ENCODE data around the gene CTPS2.

Gene CTPS2

DNA sequence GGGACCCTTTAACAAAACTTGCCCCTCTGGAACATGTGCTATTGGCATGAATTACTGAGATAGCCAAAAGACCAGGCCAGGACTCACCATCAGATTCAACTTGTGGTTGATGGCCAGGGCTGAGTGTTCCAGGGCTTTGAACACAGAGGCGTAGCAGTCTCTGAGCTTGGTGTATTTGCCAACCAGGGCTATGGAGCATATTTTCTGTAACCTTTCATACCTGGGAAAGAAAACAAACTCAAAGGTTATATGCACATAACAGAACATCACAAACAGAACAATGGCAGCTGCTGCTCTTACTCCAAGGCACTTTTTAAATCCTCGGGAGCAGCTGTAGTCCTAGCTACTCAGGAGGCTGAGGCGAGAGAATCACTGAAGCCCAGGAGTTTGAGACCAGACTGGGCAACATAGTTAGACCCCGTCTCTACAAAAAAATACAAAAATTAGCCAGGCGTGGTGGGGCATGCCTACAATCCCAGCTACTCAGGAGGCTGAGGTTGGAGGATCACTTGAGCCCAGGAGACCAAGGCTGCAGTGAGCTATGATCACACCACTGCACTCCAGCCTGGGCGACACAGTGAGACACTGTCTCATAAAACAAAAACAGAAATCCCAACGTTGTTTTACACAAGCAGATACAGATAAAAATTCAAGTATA lies 29.3 kb downstream of the CTPS2 start:
- Histone ChIP-seq H4K8ac (ENCODE audit: low read depth, low read length) (no peak overlapping the region), H3K36me3 (replicated peaks in 1 of 2; ENCODE audit: control insufficient read depth in 2 of 2, insufficient read depth in 2 of 2, low read length in 2 of 2) (peaks cover 15 to 84% of the 10 kb centered on the region in 2 donors)
- no CpG with 5 or more reads among the region's 7 CpGs for WGBS, 2 donors (ENCODE audit: extremely low coverage in 2 of 2, insufficient read length in 2 of 2, insufficient replicate concordance in 1 of 2)

DNA sequence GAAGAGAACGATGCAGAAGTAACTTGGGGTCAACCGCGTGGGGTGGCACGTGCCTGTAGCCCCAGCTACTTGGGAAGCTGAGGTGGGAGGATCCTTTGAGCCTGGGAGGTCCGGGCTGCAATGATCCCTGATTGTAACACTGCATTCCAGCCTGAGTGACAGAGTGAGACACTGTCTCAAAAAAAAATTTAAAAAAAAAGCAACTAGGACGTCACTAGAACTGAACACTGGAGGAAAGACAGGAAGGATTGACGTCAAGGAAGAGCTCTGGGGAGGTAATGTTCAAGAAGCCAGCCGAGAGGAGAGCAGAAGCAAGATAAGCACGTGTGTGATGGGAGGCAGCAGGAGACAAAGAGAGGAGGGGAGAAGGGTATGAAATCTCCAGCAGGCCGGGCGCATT lies 33.8 kb downstream of the CTPS2 start:
- H2BK5ac ChIP-seq (ENCODE audit: low read length), result no peak overlapping the region
- H2BK12ac ChIP-seq (ENCODE audit: low read length), result no peak overlapping the region
- no peak overlapping the region for H3K18ac ChIP-seq (ENCODE audit: low read length)
- no peak overlapping the region for H3K14ac ChIP-seq (ENCODE audit: low read length)
- no peak overlapping the region for H3K27ac ChIP-seq (replicated peaks; ENCODE audit: low read length)
- no peak overlapping the region for H2AK5ac ChIP-seq (ENCODE audit: low read depth, low read length)
- no CpG with 5 or more reads among the region's 11 CpGs for WGBS, 2 donors (ENCODE audit: extremely low coverage in 2 of 2, insufficient read length in 2 of 2, insufficient replicate concordance in 1 of 2)
- no peaks in the 10 kb centered on the region for H3K9me3 ChIP-seq (replicated peaks in 1 of 2; ENCODE audit: control insufficient read depth in 2 of 2, insufficient read depth in 1 of 2, low read depth in 1 of 2, low read length in 2 of 2)
- H2BK120ac ChIP-seq (ENCODE audit: low read depth, low read length), result no peak overlapping the region
- no peaks in the 10 kb centered on the region for H3K27me3 ChIP-seq (ENCODE audit: control insufficient read depth in 3 of 3, insufficient read depth in 3 of 3, low read depth in 1 of 3, low read length in 3 of 3)
- no peak overlapping the region for H4K8ac ChIP-seq (ENCODE audit: low read depth, low read length)
- no peaks in the 10 kb centered on the region for H3K79me1 ChIP-seq (ENCODE audit: low read depth, low read length)
- no peak overlapping the region for H4K91ac ChIP-seq (ENCODE audit: low read depth, low read length, poor library complexity)
- H2AFZ ChIP-seq (ENCODE audit: low read length), result no peak overlapping the region
- peaks cover 11 to 85% of the 10 kb centered on the region in 2 donors for H3K36me3 ChIP-seq (replicated peaks in 1 of 2; ENCODE audit: control insufficient read depth in 2 of 2, insufficient read depth in 2 of 2, low read length in 2 of 2)
- no peak for DNase-seq (ENCODE audit: low spot score)
- no peak overlapping the region for H3K4ac ChIP-seq (ENCODE audit: low read length)
- no peak overlapping the region for H3K23ac ChIP-seq (ENCODE audit: low read depth, low read length, poor library complexity)
- H2BK15ac ChIP-seq (ENCODE audit: low read length), result no peak overlapping the region
- no peak overlapping the region for H3K4me3 ChIP-seq (ENCODE audit: low read length in 2 of 2)
- no peaks in the 10 kb centered on the region for H3K4me1 ChIP-seq (ENCODE audit: control insufficient read depth in 2 of 2, insufficient read depth in 1 of 2, low read depth in 1 of 2, low read length in 2 of 2)
- no peak overlapping the region for H3K9ac ChIP-seq (ENCODE audit: low read depth, low read length, poor library complexity)
- no peak overlapping the region for H3K4me2 ChIP-seq (ENCODE audit: insufficient read depth, low read length, poor library complexity, severe bottlenecking)

More for the DNA sequence above, 29.3 kb downstream of the CTPS2 start:
- Histone ChIP-seq H2BK120ac (ENCODE audit: low read depth, low read length) (no peak overlapping the region), H3K4me3 (ENCODE audit: low read length in 2 of 2) (no peak overlapping the region), H2AK5ac (ENCODE audit: low read depth, low read length) (no peak overlapping the region), H3K9ac (ENCODE audit: low read depth, low read length, poor library complexity) (no peak overlapping the region), H4K91ac (ENCODE audit: low read depth, low read length, poor library complexity) (no peak overlapping the region), H3K14ac (ENCODE audit: low read length) (no peak overlapping the region), H3K4me2 (ENCODE audit: insufficient read depth, low read length, poor library complexity, severe bottlenecking) (no peak overlapping the region), H3K9me3 (replicated peaks in 1 of 2; ENCODE audit: control insufficient read depth in 2 of 2, insufficient read depth in 1 of 2, low read depth in 1 of 2, low read length in 2 of 2) (peaks cover 0 to 3% of the 10 kb centered on the region in 2 donors), H3K4me1 (ENCODE audit: control insufficient read depth in 2 of 2, insufficient read depth in 1 of 2, low read depth in 1 of 2, low read length in 2 of 2) (no peaks in the 10 kb centered on the region), H3K27me3 (ENCODE audit: control insufficient read depth in 3 of 3, insufficient read depth in 3 of 3, low read depth in 1 of 3, low read length in 3 of 3) (no peaks in the 10 kb centered on the region), H2BK5ac (ENCODE audit: low read length) (no peak overlapping the region), H2BK15ac (ENCODE audit: low read length) (no peak overlapping the region), H2BK12ac (ENCODE audit: low read length) (no peak overlapping the region), H3K4ac (ENCODE audit: low read length) (no peak overlapping the region), H3K79me1 (ENCODE audit: low read depth, low read length) (no peaks in the 10 kb centered on the region), H3K27ac (replicated peaks; ENCODE audit: low read length) (no peak overlapping the region), H3K18ac (ENCODE audit: low read length) (no peak overlapping the region), H2AFZ (ENCODE audit: low read length) (no peak overlapping the region), H3K23ac (ENCODE audit: low read depth, low read length, poor library complexity) (no peak overlapping the region)
- no peak for DNase-seq (ENCODE audit: low spot score)

DNA sequence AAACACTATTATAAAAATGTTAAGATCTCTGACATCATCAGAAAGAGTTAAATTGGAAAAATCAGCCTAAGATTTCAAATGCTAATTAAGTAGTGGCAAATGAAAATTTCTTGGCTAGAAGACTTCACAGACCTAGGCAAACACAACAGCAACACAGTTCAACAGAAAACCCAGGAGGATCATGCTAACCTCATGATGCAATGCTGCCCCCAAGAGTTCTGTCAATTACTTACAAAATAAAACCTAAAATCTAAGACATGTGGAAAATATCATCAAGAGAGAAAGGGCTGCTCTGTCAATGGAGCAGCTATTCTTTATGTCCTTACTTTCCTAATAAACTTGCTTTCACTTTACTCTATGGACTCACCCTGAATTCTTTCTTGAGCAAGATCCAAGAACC lies 41.5 kb downstream of the CTPS2 start:
- Histone ChIP-seq H3K4ac (ENCODE audit: low read length) (no peak overlapping the region), H2BK5ac (ENCODE audit: low read length) (no peak overlapping the region), H2AFZ (ENCODE audit: low read length) (no peak overlapping the region), H3K27ac (replicated peaks; ENCODE audit: low read length) (no peak overlapping the region), H4K8ac (ENCODE audit: low read depth, low read length) (no peak overlapping the region), H3K4me3 (ENCODE audit: low read length in 2 of 2) (no peak overlapping the region), H2BK15ac (ENCODE audit: low read length) (no peak overlapping the region), H3K18ac (ENCODE audit: low read length) (no peak overlapping the region), H3K4me1 (ENCODE audit: control insufficient read depth in 2 of 2, insufficient read depth in 1 of 2, low read depth in 1 of 2, low read length in 2 of 2) (no peaks in the 10 kb centered on the region), H3K36me3 (replicated peaks in 1 of 2; ENCODE audit: control insufficient read depth in 2 of 2, insufficient read depth in 2 of 2, low read length in 2 of 2) (peaks cover 3 to 77% of the 10 kb centered on the region in 2 donors), H3K14ac (ENCODE audit: low read length) (no peak overlapping the region), H3K27me3 (ENCODE audit: control insufficient read depth in 3 of 3, insufficient read depth in 3 of 3, low read depth in 1 of 3, low read length in 3 of 3) (no peaks in the 10 kb centered on the region), H2AK5ac (ENCODE audit: low read depth, low read length) (no peak overlapping the region), H3K23ac (ENCODE audit: low read depth, low read length, poor library complexity) (no peak overlapping the region), H4K91ac (ENCODE audit: low read depth, low read length, poor library complexity) (no peak overlapping the region), H3K4me2 (ENCODE audit: insufficient read depth, low read length, poor library complexity, severe bottlenecking) (no peak overlapping the region), H3K9ac (ENCODE audit: low read depth, low read length, poor library complexity) (no peak overlapping the region), H2BK12ac (ENCODE audit: low read length) (no peak overlapping the region), H3K79me1 (ENCODE audit: low read depth, low read length) (no peaks in the 10 kb centered on the region), H2BK120ac (ENCODE audit: low read depth, low read length) (no peak overlapping the region), H3K9me3 (replicated peaks in 1 of 2; ENCODE audit: control insufficient read depth in 2 of 2, insufficient read depth in 1 of 2, low read depth in 1 of 2, low read length in 2 of 2) (no peaks in the 10 kb centered on the region)
- no peak for DNase-seq (ENCODE audit: low spot score)

DNA sequence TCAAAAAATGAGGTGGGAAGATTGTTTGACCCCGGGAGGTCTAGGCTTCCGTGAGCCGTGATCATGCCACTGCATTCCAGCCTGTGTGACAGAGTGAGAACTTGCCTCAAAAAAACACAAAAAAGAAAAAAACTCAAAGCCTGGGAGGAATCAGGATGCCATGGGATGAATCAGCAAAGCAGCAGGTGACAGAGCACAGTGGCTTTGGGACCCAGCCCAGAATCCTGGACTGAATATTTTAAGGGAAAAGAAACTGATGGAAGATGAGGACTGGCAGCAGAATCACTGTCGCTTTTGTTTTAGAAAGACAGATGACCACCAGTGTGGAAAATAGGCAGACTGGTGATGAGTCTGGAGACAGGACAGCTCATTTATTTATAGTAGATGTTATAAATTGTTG lies 45.9 kb downstream of the CTPS2 start:
- H2BK12ac ChIP-seq (ENCODE audit: low read length), result no peak overlapping the region
- no peak overlapping the region for H3K14ac ChIP-seq (ENCODE audit: low read length)
- no peak overlapping the region for H3K4ac ChIP-seq (ENCODE audit: low read length)
- no CpG with 5 or more reads among the region's 4 CpGs for whole genome bisulfite sequencing, 2 donors (ENCODE audit: extremely low coverage in 2 of 2, insufficient read length in 2 of 2, insufficient replicate concordance in 1 of 2)
- H3K4me1 ChIP-seq (ENCODE audit: control insufficient read depth in 2 of 2, insufficient read depth in 1 of 2, low read depth in 1 of 2, low read length in 2 of 2), result no peaks in the 10 kb centered on the region
- no peak overlapping the region for H4K91ac ChIP-seq (ENCODE audit: low read depth, low read length, poor library complexity)
- H3K23ac ChIP-seq (ENCODE audit: low read depth, low read length, poor library complexity), result no peak overlapping the region
- H3K36me3 ChIP-seq (replicated peaks in 1 of 2; ENCODE audit: control insufficient read depth in 2 of 2, insufficient read depth in 2 of 2, low read length in 2 of 2), result peaks cover 2 to 75% of the 10 kb centered on the region in 2 donors
- no peak overlapping the region for H2BK15ac ChIP-seq (ENCODE audit: low read length)
- H3K9me3 ChIP-seq (replicated peaks in 1 of 2; ENCODE audit: control insufficient read depth in 2 of 2, insufficient read depth in 1 of 2, low read depth in 1 of 2, low read length in 2 of 2), result no peaks in the 10 kb centered on the region
- no peak overlapping the region for H2AK5ac ChIP-seq (ENCODE audit: low read depth, low read length)
- no peak overlapping the region for H3K27ac ChIP-seq (replicated peaks; ENCODE audit: low read length)
- no peaks in the 10 kb centered on the region for H3K79me1 ChIP-seq (ENCODE audit: low read depth, low read length)
- H3K4me3 ChIP-seq (ENCODE audit: low read length in 2 of 2), result no peak overlapping the region
- H3K18ac ChIP-seq (ENCODE audit: low read length), result no peak overlapping the region
- H4K8ac ChIP-seq (ENCODE audit: low read depth, low read length), result no peak overlapping the region
- no peak overlapping the region for H2BK120ac ChIP-seq (ENCODE audit: low read depth, low read length)
- no peak overlapping the region for H3K9ac ChIP-seq (ENCODE audit: low read depth, low read length, poor library complexity)
- no peak for DNase-seq (ENCODE audit: low spot score)
- no peak overlapping the region for H2BK5ac ChIP-seq (ENCODE audit: low read length)
- no peaks in the 10 kb centered on the region for H3K27me3 ChIP-seq (ENCODE audit: control insufficient read depth in 3 of 3, insufficient read depth in 3 of 3, low read depth in 1 of 3, low read length in 3 of 3)
- H2AFZ ChIP-seq (ENCODE audit: low read length), result no peak overlapping the region
- H3K4me2 ChIP-seq (ENCODE audit: insufficient read depth, low read length, poor library complexity, severe bottlenecking), result no peak overlapping the region

Measured in neuronal stem cell (in vitro differentiated cells).